Right lobe of liver (tissue), 4 donors: Measurements from ENCODE around the gene MYL12A.
"Not testable (repeated sequence)": the region's sequence is repeated elsewhere in the genome, so short reads cannot be mapped to it uniquely, and the experiment has no call there.

Source experiments
- CTCF ChIP-seq, 4 donors: fragments of 200-600 bp in 3 of 4; fragments of 450-650 bp in 1 of 4; IDR thresholded peaks; one replicate each; pipeline versions ENCODE4 v1.5.1 to v1.8.0; 2016 to 2022; ENCODE audit warnings: antibody characterized with exemption in 4 of 4, mild to moderate bottlenecking in 2 of 4
- POLR2A ChIP-seq: fragments of 450-650 bp; IDR thresholded peaks from one replicate; pipeline ENCODE4 v1.6.1; 2017; ENCODE audit warnings: antibody characterized with exemption, mild to moderate bottlenecking
- donor health status: DM: no; HTN: no; CAD: no.
- donor health status: DM: no; HTN: no; CAD: no.
- donor health status: DM: no; HTN: yes; CAD: no.

GRCh38 chr18:3277643-3278213 is 30.1 kb downstream of the MYL12A start:
- not testable (repeated sequence) for TF ChIP-seq CTCF (IDR thresholded peaks at IDR 0.05); POLR2A
